A172 (cell line): ENCODE results near the gene OXTR. TPM values are rescaled to one million over a fixed set of nuclear protein-coding genes. Genes with fewer than 3 reads are reported as not detected.

Source experiments
- DNase-seq: peaks from one replicate; pipeline ENCODE4 v3.0.0-alpha.2; 2015; ENCODE audit warnings: low spot score
- total RNA-seq: library from RNA; depleted of rRNA; stranded (reverse); fragments of >200 nt; shearing (Covaris generic); gene quantifications from 2 replicates; pipeline ENCODE4 v1.2.3, GENCODE V29; 2014; rRNA removed

Gene OXTR
- 115 and 124 TPM in 2 replicates for total RNA-seq

- peak; percentile 82 for DNase-seq
Observed at GRCh38 chr3:8769088-8769822, at the start of gene OXTR. Gene OXTR (minus strand): TSS chr3:8769613. CDS start chr3:8768187, 1,426 bp downstream.

GRCh38 chr3:8817486-8817885 lies 48.1 kb upstream of the OXTR start:
- no peak for DNase-seq

GRCh38 chr3:8816106-8816505 lies 46.7 kb upstream of the OXTR start:
- DNase-seq, result peak; percentile 15

- no peak for DNase-seq
Observed at GRCh38 chr3:8813411-8813810, 44.0 kb upstream of the OXTR start.

GRCh38 chr3:8810561-8810960 lies 41.1 kb upstream of the OXTR start:
- DNase-seq, result no peak

- no peak for DNase-seq
Observed at GRCh38 chr3:8805774-8806173, 36.4 kb upstream of the OXTR start.

GRCh38 chr3:8802256-8802655 lies 32.8 kb upstream of the OXTR start:
- DNase-seq, result no peak

- DNase-seq, result no peak
Observed at GRCh38 chr3:8800016-8800415, 30.6 kb upstream of the OXTR start.

- no peak for DNase-seq
Observed at GRCh38 chr3:8794247-8794646, 24.8 kb upstream of the OXTR start.

GRCh38 chr3:8793242-8793641 lies 23.8 kb upstream of the OXTR start:
- peak; percentile 62 for DNase-seq

GRCh38 chr3:8790529-8790928 lies 21.1 kb upstream of the OXTR start:
- no peak for DNase-seq

GRCh38 chr3:8784676-8785435 lies 15.4 kb upstream of the OXTR start:
- DNase-seq, result no peak

GRCh38 chr3:8780279-8780678 lies 10.9 kb upstream of the OXTR start:
- no peak for DNase-seq

- no peak for DNase-seq
Observed at GRCh38 chr3:8778475-8778874, 9.1 kb upstream of the OXTR start.

GRCh38 chr3:8777978-8778267 lies 8.5 kb upstream of the OXTR start:
- no peak for DNase-seq

GRCh38 chr3:8777201-8777977 lies 8.0 kb upstream of the OXTR start:
- no peak for DNase-seq

- DNase-seq, result peak; percentile 47
Observed at GRCh38 chr3:8776406-8776805, 7.0 kb upstream of the OXTR start.

- DNase-seq, result no peak
Observed at GRCh38 chr3:8775602-8776001, 6.2 kb upstream of the OXTR start.

GRCh38 chr3:8775181-8775580 lies 5.8 kb upstream of the OXTR start:
- no peak for DNase-seq

- DNase-seq, result no peak
Observed at GRCh38 chr3:8773941-8774542, 4.6 kb upstream of the OXTR start.

GRCh38 chr3:8768364-8769087 lies 887 bp downstream of the OXTR start:
- DNase-seq, result no peak
